Hepatic stellate cell (primary cell): ENCODE data around the gene ADAM12.

Source experiments
- DNase-seq: peaks from one replicate; pipeline ENCODE4 v3.0.0; 2011; ENCODE audit warnings: low spot score

Gene ADAM12

DNA sequence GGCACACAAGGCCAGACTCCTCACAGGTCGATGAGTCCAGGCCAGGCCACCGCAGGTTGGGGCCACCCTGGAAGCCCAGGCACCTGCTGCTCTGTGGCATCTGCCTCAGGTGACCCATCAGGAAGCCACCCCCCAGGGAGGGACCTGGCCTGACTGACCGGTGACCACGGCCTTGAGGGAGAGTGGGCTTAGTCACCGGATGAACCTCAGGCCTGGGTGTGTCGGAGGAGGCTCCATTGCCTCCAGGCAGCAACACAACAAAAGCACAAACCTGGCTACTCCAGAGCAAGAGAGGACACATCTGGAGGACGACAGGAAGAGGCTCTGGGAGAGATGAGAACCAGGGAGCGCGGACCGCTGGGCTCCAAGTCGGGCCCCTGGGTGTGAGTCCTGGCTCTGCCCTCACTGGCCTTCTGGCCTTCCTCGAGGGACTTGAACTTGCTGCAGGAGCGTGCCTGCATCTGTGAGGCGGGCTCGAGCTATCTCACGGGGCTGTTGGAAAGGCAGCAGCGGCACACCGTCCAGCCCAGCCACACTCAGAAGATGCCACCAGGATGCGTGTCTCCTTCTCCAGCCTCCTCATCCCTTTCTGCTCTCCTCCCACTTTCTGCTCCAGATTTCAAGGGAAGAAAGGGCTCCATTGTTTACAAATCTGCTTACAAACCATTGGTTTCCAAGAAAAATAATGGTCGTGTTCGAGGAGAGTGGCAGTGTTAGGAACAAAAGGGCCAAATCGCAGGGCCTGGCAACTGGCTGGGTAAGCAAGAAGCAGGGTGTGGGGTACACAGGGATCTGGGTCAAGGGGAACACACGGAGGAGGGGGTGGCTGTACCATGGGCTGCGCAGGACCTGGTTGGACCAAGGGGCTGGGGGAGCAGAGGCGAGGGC lies 152.9 kb downstream of the ADAM12 start:
- DNase-seq, result no peak

DNA sequence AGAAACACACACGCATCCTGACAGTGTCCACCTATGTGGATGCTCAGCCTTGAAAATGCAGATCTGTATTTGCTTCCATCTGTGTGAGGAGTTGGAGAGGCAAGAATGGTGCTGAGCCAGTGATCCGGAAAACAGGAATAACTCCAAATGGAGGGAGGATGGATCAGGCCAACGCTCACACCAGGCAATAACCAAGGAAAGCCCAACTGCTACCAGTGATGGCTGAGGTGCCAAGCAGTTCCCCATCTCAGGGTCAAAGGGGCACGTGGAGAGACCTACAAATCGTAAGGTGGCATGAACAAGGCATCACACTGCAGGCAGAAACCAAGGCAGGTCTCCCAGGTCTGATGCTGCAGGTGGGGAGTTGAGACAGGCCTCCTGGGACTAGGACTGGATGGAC lies 153.6 kb downstream of the ADAM12 start:
- DNase-seq, result no peak

DNA sequence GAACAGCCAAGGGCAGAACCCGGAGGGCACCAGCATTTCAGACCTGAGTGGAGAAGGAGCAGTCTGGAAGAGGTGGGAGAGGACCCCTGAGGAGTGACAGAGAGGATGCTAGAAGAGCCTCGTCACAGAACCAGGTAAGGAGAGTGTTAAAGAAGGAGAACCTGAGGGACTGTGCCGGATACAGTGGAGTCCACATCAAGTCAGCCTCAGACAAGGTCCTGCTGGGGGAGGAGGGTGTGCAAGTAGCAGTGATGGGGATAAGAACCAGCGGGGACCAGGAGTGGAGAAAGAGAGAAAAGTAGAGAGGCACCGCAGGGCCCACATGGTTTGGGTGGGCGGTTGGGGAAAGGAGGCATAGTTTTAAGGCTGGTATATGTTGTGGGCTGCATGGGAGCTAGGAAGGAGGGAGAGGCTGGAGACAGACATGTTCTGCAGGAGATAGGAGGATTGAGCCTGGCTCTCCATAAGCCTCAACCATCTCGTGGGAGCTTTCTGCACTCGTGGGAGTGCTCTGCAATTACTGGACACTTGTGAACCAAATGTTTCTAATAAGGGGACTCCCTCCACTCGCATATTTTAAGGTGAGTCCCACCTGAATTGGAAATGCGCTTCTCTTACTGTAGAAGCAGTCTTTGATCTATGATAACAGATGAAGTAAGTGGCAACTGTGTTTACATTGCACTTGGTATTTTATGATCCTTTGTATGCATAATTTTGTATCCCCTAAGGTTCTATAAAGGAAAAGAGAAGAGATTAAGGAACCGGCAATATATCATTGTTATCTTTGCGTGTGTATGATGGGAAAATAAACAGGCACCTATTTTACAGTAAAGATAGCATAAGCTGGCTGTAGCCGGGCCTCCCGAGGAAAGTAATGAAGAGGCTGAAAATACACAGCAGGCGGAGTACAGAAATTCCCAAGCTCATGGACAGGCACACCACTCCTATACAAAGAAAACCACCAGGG lies 154.8 kb downstream of the ADAM12 start:
- no peak for DNase-seq

DNA sequence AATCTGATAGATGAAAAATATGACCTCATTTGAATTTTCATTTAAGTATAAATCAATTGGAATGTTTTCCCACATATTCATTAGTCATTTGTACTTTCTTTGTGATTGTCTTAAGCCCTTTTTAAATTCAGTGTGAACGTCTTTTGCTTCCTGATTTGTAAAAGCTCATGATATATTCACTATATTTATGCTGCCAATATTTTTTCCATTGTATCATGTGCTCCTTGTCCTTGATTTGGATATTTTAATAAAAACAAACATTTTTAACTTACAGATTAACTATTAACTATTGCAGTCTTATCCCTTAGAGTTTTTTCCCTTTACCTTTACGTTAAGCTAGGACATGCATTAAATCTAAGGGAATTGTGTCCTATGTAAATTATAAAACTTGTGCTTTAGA lies 157.7 kb downstream of the ADAM12 start:
- DNase-seq, result no peak

DNA sequence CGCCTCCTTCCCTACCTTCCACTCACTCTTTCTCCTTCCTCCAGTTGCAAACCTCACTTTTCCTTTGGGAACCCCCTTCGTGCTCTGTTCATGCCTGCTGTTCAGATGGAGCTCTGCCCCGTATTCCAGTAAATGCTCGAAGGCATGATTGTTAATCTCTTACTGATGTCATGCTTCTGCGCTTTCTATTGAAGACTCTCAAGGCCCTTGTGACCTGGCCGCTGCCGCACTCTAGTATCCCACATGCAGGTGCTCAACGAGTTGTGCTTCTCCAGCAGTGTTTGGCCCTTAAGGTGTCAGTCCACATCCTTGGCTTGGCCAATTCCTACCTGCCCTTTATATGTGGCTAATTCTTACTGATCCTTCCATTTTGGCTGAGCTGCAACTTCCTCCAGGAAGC lies 158.6 kb downstream of the ADAM12 start:
- DNase-seq, result no peak

DNA sequence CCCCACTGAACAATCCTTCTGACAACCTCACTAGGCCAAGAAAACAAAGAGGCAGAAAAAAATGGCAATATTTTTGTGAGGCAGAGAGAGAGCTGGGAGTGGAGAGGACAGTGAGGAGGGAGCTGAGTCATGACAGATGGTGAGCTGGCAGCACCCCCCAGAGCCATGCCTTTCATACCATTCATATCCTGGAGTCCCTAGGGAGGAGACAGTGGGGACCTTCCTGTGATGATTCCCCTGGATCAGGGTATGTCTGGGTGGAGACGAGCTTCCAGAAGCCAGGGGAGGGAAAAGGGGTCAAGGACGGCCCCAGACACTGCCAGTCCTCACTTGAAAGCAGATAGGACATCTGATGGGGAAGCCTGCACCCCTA lies 160.5 kb downstream of the ADAM12 start:
- peak; percentile 68 for DNase-seq

DNA sequence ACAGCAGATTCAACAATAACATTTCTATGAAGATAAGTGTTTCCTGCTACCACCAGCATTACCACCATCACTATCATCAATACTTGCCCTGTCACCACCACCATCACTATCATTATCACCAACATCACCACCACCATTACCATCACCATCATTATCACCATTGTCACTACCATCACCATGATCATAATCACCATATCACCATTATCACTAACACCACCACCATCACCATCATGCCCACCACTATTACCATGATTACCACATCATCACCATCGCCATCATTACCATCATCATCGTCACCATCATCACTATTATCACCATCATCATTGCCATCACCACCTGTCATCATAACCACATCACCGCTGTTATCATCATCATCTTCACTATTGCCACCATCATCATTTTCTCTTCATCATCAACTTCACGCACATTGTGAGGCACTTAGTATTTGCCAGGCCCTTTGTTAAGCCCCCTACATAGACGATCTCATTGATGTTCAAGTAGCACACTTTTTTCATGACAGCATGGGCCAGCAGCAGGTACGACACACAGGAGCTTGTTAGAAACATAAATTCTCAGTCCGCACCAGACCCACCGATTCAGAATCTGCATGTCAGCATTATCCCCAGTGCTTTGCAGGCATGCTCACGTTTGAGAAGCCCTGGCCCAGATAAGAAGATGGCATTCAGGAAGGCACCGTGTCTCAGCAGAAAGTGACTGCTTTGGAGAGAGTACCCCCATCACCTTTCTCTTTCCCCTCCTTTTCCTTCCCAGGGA lies 161.1 kb downstream of the ADAM12 start:
- no peak for DNase-seq

DNA sequence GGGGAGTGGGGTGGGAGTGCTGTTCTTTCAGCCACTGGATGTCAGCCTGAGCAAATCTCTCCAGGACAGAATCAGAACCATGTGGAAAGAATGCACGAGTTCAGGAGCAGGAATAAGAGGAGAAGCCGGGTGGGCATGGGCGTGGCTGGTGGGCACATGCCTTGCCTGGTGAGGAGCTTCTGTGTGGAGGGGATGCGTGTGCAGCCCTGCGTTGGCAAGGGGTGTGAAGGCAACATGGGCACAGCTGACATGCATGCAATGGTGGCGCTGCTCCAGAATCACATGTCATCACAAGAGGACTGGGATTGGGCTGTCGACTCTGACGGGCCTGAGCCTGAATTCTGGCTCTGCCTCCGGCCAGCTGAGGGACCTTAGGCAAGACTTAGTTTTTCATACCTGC lies 162.1 kb downstream of the ADAM12 start:
- DNase-seq, result no peak

DNA sequence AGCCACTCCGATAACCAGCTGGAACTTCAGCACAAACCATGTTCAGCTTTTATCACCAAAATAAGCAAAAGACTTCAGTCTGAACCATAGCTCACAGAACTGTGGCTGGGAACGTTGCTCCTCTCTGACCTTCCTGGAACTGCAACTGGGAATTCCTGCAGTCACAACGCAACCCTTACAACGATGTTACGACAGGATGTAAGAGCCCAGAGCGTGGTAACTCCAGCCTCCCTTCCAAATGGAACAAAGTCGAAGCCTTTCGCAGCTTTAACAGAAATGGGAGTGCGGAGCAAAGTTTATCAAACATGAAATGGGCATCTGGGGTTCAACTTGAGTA lies 162.6 kb downstream of the ADAM12 start:
- DNase-seq, result peak; percentile 24

DNA sequence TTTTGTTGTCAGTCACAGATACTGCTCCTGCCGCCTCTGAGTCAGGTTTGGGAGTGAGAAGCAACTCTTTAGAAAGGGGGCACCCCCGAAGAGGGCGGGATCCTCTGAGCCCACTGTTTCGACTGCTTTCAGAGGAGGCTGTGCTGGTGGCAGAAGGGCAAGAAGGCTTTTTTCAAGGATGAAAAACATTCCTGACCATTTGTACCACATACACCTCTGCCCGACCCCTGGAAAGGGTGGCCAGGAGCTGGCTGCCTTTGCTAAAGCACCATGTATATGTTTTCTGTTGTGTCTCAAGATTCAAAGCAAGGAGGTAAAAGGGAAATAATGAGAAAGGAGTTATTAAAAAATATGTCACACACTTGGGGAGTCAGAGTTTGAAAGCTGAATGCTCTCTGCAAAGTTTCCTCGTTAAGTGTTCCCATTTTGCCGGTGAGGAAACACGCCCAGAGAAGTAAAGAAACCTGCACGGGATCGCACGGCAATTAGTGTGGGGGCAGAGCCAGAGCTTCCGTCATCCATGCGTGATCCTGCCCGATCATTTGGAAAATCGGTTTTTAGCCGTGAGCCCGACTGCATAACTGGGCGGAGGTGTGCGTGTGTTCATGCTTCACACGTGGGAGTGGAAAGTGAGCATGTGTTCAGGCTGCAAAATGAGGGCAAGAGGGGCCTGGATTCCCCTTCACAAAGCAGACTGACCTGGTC lies 163.2 kb downstream of the ADAM12 start:
- no peak for DNase-seq

DNA sequence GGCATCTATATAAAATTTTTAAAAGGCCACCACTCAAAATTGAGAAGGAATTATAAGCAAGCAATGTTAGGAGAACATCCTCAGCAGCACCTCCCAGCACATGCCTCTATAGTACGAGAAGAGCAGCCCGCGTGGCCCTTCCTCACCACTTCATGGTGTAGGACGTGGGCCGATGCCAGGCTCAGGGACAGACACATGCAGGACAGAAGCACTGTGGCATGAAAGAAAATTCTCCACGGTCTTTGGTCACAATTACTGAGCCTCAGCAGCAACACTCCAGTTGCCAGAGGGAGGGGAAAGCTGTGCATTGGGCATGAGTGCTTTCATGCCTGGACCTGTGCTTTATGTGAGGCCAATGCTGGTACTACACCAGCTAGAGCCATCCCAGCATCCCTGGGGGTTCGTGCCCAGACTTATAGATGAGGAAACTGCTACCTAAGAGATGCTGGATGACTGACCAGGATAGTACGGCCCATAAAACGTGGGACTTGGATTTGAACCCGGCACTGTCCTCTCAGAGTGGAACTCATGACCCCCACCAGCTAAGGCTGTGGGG lies 164.7 kb downstream of the ADAM12 start:
- DNase-seq, result no peak

DNA sequence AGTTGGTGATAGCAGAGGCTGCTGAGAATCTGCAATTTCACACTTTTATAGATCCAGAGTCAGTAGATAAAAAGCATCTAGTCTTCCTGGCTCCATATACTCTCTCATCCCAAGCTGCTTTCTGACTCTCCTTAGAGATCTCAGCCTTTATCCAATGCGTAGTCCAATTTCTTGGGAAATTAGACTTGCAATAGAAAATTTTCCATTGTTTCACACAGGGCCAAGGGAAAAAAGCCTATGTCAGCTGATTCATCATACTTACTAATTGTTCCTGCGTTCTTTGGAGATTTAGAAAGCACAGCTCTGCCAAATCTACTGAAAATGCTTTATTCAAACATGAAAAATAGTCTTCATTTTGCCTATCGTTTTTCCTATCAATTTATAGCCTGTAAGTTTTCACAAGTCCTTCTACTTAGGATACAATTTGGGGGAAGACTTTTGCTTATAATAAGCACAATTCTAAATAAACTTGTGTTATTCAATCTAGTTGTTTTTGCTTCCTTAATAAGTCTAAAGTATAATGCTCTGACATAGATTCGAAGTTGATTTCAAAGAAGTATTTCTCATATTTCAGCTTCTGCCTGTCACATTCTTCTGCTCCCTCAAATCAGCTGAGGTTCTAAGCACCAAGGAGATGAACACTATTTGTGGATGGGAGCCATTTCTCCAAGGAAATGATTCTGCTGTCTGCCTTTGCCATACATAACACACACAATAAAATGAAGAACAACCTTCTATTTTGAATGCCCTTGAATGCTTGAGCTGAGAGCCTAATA lies 165.4 kb downstream of the ADAM12 start:
- no peak for DNase-seq

DNA sequence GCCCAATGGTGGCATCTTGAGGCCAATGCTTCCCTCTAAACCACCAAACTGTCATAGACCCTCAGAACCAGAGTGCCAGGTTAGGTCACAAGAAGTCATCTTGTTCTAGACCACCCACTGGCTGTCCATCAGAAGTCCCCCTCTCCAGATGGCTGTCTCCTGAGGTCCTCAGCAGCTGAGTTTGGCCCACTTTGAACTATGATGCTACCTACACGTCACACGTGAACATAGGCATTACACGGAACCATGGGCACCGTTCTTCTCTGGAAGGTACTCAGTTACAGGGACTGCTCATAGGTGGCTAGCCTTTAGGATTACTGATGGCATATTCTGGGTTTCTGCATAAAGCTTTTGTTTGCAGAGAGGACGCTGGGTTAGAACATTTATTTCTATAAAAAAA lies 166.4 kb downstream of the ADAM12 start:
- no peak for DNase-seq

DNA sequence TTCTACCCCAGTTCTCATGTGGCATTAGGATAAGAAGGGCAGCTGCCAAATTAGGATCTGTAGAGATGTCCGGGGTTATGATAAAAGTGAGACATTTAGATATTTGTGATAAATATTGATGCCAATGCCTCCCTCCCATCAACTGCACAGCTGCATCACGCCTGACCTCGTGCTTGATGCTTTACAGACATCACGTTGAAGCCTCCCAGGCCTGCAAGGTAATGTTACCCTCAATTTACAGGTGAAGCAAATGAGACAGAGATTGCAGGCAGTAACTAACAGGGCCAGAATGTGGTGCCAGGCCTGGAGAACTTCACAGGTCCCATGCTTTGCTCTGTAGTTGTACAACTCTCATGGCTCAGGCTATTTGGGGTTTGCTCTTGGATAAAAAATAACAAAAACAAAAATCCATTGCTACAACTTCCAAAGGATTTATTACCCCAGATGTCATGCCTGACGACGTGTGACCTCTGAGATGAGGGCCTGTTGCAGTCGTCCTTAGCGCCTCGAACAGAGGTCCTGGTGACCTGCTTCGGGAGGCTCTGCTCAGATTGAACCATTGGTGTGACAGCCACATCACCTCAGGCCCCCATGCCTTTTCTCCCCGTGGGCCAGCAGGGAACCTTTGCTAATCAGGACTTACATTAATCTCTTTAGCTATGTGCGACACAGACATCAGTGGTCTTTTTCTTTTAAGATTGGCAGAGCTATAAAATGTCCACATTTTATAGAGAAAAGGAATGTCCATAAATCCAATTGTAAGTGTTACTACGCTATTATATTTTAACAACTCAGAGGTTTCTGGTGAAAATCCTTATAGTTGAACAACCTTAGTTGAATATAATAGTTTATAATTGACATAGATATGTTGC lies 169.3 kb downstream of the ADAM12 start:
- no peak for DNase-seq

DNA sequence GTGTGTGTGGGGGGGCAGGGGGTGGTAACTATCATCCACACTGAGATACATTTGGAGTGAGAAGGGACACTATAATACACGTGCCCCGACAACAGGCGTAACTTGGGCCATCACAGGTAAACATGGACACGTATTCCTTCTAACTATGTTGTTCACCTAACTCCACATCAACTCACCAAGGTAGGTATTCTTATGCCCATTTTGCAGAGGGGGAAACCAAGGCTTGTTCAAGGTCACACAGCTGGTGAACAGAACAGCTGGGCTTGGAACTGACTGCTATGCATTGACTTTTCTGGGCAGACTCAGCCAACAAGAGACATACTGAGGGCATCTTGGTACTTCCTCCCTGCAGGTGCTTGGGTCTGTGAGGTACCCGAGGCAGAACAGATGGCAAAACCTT lies 170.1 kb downstream of the ADAM12 start:
- no peak for DNase-seq

DNA sequence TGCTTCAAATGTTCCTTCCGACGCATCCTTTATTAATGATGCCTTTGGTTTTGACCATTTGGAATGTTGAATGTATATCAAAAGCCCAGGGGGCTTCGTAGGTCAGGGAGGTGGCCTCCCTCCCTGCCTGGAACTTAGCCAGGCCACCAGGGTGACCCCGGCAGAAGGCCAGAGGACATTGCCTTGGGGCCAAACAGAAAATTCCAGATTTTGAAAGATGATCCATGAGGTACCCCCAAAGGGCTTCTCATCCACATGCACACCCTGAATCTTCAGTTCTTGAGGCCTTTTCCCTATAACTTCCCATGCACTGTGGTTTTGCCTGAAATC lies 171.7 kb downstream of the ADAM12 start:
- no peak for DNase-seq

DNA sequence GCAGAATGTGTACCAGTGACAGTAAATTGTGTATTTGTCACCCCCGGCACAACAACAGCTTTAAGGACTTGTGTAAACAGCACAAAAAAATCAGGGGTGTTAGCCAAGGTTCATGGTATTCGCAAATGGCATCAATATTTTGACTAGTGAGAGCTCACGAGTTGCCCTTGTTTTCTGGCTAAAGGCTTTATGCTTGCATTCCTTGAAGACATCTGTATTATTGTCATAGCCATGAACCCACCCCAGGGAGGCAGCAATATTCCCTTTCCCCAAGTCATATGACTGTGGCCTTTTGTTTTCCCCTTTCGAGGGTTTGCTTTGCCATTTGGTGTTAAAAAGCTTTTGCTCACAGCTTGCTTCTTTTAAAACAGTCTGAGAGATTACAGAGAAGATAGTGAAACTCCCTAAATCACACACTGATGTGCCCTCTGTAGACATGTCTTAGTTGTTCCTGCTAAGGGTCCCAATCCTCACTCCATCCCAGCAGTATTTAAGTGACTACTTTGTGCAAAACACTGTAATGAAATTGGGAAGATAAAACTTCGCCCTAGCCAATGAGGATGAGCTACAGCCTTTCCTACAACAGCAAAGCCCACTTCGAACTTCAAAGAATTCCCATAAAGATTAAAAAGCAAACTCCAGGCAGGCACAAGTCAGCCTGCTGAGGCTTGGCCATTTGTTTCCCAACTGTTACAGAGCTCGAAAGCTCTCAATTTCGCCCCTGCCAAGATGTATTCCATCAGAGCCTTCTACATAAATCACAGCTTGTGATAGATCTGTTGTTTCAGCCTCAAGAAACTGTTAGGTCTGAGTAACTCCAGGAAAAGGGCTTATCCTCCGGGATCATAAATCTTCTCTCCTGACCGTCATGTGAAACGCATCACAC lies 172.3 kb downstream of the ADAM12 start:
- DNase-seq, result peak; percentile 14

DNA sequence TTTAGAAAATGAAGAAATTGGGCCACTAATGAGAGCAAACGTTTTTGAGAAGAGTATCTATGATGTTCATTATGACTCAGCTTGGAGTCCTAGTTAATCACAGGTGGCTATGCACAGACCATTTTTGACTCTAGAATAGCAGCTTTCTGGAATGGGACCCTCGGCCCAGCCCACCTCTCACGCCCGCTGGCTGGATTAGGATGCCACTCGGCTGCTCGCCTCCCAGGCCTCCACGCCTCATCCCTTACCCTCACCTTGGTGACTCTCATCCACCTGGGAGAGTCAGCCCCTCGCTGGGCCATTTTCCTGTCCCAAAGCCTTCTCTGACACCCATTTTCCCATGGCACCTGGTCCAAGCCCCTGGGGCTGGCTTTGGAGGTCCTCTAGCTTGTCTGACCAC lies 173.6 kb downstream of the ADAM12 start:
- no peak for DNase-seq

DNA sequence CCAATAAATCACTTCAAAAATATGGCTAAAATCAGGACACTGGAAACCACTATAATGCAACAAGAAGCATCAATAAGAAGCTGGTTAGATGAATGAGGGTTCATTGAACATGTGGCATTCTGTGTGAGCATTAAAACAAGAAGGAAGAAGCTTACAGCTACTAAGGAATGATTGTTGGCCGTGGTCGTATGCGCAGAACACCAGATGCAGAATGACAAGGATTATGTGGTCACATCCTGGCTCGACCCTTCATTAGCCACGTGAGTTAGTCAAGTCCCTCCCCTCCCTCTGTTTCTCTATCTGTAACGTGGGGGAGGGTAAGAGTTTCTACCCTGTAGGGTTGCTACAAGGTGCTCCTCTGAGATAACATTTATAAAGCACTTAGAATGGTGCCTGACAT lies 174.3 kb downstream of the ADAM12 start:
- no peak for DNase-seq
